Nucleus accumbens (tissue), 56 donors: ENCODE measurements around the gene PAEP.

ENCODE experiments used
- DNase-seq, 56 donors: peaks; one replicate each; lab custom pipeline; 2025; lab: John Stamatoyannopoulos, UW

The PAEP gene

DNA sequence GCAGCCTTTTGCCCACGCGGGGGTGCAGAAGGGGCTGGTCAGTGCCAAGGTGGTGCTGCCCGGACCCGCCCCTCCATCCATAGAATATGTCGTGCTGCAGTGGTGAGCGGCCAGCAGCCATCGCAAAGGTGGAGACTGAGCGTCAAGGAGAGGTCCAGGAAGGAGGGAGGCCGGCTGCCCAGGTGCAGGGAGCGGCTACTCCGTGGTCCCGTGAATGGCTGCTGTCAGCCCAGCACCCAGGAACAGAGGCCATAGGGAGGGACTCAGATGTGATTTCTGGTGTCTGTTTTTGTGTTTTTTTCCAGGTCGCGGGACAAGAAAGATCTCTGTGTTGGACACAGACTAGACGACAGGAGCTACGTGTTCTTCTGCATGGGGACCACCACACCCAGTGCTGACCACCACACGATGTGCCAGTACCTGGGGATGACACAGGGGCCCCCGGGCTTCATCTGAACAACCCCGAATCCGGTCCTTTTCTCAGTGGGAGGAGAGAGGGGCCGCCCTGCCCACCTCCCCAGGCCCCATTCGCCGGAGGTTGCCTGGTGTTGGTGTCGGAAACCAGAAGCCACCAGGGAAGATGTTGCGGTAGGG lies 29.0 kb downstream of the PAEP start:
- no peak for DNase-seq

- no peak for DNase-seq
Measured at GRCh38 chr9:135591506-135592330, 30.2 kb downstream of the PAEP start.

- DNase-seq, result no peak
Measured at GRCh38 chr9:135592331-135592590, 30.7 kb downstream of the PAEP start.

DNA sequence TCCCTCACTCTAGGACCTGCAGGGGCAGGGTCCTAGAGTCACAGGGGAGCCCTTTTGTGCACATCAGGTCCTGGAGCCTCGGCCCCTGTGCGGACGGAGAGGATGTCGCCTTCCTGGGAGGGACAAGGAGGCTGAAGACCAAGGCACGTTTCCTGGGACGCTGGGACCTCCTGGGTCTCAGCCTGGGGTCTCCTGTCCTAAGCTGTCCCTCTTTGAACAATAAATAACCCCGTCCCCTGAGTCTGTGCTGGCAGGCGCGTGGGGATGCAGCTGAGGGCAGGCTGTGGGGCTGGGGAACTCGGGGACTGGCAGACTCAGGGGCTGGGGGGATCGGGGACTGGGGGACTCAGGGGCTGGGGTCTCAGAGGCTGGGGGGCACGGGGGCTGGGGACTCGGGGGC lies 31.1 kb downstream of the PAEP start:
- DNase-seq, result no peak

DNA sequence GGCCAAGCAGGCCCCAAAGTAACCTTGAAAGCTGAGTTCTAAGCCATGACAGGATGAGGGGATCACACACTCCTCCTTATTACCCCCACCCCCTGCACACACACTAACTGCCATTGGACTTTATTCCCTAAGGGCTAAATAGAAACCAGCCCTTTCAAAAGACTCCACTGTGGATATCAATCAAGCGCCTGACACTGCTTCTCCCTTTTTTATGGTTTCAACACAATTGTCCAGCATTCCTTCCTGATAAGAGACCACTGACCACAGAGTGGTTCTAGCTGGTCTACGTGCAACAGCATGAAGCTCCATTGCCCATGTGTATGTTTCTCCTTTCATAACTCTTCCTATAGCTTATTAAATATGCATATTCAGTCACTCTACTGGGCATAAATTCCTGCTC lies 34.7 kb downstream of the PAEP start:
- no peak for DNase-seq

DNA sequence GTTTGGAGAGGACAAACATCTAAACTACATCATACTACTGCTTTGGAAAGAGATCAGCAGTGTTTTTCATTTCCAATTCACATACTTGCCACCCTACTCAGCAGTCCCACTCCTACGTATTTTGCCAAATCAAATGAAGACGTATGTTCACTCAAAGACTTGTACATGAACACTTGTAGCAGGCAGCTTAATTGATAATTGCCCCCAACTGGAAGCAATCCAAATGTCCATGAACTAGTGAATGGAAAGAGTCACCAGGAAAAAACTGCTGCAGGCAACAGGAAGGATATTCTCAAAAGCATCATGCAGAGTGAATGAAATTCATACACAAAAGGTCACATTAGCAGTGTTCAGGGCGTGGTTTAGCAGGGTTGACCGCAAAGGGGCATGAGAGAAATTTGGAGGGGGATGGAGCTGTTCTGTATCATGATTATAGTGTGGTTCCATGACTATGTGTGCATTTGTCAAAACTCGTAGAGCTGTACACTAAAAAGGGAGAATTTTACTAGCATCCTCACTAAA lies 38.8 kb downstream of the PAEP start:
- DNase-seq, result no peak

DNA sequence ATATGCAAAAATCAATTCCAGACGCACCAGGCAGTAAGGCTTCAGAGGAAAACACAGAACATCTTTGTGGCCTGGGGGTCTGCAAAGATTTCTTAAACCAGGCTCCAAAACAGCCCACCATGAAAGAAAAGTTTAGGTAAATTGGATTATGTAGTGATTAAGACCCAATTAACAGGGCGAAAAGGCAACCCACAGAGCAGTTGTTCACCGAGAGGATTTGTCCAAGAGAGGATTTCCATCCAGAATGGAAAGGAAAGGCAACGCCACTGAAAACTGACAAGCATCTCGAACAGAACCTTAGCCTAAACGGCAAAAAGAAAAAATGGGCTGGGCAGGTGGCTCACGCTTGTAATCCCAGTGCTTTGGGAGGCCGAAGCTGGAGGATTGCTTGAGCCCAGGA lies 40.4 kb downstream of the PAEP start:
- DNase-seq, result no peak

DNA sequence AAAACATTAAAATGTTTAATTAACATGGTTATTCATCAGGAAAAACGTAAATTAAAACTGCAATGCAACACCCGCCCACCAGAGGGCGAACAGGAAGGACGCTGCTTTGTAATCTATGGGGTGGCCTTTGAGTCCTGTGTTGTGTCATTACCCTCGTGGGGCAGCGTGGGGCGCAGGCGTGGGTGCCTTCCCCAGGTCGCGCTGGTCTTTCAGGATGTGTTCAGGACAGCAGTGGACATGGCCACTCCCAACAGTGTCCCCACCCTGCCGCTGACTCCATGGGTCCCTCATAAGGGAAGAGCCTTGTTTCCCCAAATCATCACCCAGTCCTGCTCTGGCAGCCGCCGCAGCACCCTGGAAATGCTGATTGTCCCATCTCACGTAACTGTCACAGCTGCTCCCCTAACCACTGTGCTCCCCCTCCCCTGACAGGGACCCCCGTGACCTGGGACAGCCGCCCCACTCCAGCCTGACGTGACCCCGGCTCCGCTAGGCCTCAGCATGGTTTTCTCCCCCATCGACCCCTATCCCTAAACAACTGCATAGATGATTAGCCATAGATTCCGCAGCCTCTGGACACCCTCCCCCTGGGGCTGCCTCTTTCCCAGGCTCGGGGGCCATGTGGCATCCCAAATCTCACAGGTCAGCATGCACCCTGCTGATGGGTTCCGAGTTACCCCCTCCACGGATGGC lies 41.4 kb downstream of the PAEP start:
- DNase-seq, result peak in 4 of 56 donors; percentile 9 to 41 (median 26)

- DNase-seq, result no peak
Measured at GRCh38 chr9:135604437-135605237, 43.1 kb downstream of the PAEP start.

GRCh38 chr9:135605238-135605781 lies 43.8 kb downstream of the PAEP start:
- DNase-seq, result peak in 8 of 56 donors; percentile 11 to 33 (median 24)

DNA sequence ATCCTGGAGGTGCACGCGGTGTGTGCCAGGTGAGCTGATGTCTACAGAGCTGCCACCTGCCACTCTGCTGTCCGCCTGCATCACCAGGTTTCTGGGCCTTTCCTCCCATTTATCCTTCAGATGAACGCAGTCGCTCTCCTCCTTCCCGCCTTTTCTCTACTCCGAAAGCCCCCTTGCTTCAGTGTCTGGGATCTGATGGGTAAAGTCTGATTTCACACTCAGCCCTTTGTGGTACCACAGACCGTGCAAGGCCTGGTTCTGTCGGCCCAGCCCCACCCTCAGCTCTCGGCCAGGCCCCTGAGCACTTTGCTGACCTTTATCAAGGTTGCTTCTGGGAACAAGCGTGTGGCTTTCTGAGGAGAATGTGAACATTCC lies 45.3 kb downstream of the PAEP start:
- DNase-seq, result no peak

DNA sequence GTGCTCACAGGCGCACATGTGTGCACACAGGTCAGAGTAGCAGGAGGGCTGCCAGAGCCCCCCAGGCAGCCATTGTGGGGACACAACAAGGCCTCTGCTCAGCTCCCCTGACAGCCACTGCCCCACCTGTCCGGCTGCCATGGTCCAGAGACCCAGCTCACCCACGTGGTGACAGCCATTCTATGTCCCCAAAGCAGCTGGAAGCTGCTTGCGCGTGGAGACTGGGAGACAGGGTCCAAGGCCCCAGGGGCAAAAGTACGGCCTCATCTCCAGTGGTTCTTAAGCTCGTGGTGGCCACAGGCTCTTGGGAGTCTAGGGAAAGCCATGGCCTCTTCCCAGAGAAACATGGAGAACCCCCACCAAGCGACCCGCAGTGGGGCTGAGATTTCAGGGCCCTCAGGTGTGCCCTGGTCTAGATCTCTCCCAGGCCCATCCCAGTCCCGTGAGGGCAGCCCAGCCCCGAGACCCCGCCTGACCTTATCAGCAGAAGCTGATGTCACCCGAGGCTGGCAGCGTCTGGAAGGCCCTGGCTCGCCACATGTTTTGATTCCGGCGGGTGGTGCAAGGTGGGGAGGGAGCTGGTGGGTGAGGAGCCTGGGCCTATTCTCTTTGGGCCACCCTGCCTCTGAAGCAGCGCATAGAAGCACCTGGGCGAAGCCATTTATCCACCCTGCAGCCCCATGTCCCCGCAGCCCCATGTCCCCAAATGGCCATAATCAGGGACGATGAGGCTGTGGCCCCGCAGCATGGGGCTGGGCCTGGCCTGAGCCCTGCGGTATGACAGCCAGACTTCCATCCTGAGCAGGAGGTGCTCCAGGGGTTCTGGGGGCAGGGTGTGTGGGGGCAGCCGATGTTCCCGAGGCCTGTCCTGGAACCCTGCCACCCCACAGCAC lies 46.1 kb downstream of the PAEP start:
- no peak for DNase-seq

- DNase-seq, result no peak
Measured at GRCh38 chr9:135608294-135608998, 46.9 kb downstream of the PAEP start.

DNA sequence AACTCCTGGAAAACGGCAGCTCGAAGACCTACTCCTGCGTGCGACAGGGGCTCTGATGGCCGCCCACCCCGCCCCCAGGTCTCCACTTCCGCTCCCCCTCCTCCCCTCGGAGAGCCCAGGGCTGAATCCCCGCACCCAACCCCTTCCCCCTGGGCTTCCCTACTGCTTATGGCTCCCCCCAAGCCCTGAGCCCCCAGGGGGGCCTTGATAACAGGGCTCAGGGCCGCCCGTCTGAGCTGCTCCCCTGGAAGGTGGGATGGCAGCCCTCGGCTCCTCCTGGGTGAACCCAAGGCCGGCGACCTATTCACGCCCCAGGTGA lies 47.4 kb downstream of the PAEP start:
- DNase-seq, result no peak

DNA sequence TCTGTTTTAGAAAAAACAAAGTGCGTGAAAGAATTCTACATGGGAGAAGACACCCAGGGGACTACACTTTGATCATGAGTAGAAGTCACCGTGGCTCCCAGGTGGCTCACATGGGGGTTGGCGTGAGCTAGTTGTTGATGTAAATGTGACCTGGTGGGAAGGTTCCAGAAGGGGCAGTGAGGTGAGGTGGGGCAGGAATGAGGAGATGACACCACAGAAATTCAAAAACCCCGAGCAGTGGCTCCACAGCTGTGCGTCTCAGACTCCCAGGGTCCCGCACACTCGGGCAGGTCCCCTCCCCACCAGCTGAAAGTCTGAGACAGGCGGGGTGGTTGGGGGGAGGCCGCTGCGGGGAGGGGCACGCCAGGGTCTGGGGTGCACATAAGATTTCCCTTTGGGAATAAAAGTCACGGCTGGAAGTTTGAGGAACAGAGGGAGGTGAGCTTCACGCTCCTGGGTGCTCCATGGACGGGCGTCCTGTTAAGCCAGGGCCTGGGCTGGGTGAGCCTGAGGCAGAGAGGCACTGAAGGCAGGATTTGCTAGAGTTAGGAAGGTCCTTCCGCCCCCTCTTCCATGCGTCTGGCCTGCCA lies 47.9 kb downstream of the PAEP start:
- no peak for DNase-seq

DNA sequence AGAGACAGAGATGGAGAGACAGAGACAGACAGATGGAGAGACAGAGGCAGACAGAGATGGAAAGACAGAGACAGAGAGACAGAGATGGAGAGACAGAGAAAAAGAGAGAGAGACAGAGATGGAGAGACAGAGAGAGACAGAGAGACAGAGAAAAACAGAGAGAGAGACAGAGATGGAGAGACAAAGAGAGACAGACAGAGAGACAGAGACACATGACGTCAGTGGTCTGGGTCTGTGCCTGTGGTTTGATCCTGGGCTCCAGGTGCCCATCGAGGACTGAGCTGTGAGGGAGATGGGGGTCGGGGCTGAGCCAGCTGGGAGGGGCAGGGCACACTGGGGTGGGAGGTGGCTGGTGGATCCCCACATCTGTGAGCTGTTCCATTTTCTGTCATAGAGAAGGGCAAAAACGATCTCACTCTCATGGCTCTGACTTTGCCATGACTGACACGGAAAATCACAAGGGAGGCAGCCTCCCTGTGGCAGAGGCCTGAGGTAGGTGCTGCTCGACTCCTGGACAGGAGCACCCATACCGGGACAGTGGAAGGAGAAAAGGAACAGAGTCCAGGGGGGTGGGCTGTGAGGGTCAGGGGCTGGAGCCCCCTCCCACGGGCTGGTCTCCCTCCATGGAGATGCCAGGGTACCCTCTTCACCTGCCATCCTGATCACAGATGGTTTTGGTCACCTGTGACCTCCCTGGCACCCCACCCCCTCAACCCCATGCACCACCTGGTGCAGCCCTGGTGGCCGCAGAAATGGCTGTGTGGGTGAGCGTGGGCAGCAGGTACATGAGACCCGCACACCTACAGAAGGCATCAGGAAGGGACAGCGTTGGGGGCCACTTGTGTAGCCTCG lies 49.0 kb downstream of the PAEP start:
- DNase-seq, result no peak

DNA sequence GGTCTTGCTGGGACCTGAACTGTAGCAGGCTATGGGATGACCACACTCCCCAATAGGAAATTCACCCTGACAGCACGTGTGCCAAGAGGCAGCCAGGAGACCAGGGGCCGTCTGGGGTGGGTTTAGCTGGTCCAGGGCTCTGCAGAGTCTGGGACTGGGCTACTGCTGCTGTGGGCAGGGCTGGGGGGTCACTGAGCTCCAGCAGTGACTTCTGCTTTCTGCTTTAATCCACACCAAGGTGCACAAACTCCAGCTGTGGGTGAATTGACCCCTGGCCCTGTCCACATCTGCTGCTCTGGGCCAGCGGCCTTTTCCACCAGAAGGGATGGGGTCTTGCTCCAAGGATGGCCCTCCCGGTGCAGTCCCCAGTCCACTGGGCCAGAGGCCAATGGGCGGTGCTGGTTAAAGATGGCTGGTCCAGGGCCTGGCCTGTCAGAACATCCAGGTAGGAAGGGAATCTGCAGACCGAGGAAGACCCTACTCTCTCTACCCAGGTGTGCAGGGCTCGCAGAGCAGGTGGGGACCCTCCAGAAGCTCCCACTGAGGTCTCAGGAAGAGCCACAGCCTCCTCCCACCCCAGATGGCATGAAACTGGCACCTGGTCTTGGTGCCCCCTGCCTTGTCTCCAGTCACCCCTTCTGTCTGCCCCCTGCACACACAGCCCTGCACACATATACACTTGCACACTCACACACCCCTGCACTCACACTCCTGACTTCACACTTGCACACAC lies 49.8 kb downstream of the PAEP start:
- no peak for DNase-seq
